Measurements from ENCODE around the gene DGKB. TPM values are rescaled to one million over a fixed set of nuclear protein-coding genes. Genes with fewer than 3 reads are reported as not detected.
A peak's percentile ranks its signal among the peaks of the same experiment; 100 is the strongest.

The DGKB gene
- total RNA-seq, 4 donors from 2014 or later, result 0.40 to 3.8 (median 0.82) TPM; not detected in 1

GRCh38 chr7:14697684-14698083 is 204.9 kb downstream of the DGKB start:
- no peaks in the 10 kb centered on the region for H3K27me3 ChIP-seq
- DNase-seq, result no peak
- no peaks in the 10 kb centered on the region for H3K9me3 ChIP-seq
- H3K4me1 ChIP-seq, result no peaks in the 10 kb centered on the region
- no peak overlapping the region for H3K4me3 ChIP-seq
- no peaks in the 10 kb centered on the region for H3K36me3 ChIP-seq
- intact Hi-C loops (cut with DNase I; ENCODE audit: low total_unique reads) (loop anchor here (10.0 kb wide), 1 partner anchor 1413 kb away; no protein-coding TSS in a partner anchor), in situ Hi-C loops (cut with MboI; ENCODE audit: low pct_ligation_motif_present in 1 of 4, low pct_unique_long_range_greater_than_20kb in 1 of 4, low sequenced_read_pairs in 3 of 4) (loop anchor here in 3 of 4 donors (25.0 kb wide), 1 partner anchor 1410 kb away; no protein-coding TSS in a partner anchor)
- H3K27ac ChIP-seq, result no peak overlapping the region
- TF ChIP-seq POLR2A (IDR thresholded peaks at IDR 0.05), result no peak

DNA sequence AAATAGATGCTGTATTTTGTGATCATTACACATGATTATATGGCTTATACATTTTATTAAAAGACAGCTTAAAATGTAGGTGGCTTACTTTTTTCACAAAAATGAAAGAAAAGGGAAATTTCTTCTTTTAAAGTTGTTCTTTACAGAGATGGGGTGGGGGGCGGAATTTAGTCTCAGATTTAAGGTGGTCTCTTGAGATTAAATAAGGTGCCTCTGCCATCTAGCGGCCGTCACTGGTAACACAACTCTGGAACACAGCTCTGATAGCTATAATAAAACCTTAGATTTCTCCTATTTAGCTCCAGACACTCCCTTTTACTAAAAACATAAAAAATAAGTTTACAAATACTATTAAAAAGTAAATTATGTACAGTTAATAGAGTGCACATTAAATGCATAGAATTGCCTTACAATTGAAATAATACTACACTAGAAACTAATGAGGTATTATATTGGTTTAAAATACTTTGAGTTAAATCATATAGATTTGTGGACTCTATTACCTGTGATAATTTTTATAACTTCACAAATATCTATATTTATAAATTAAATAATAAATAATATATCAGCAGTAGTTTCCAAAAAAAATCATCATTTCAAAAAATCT is 210.9 kb downstream of the DGKB start:
- in situ Hi-C loops (cut with MboI; ENCODE audit: low pct_ligation_motif_present in 1 of 4, low pct_unique_long_range_greater_than_20kb in 1 of 4, low sequenced_read_pairs in 3 of 4), result loop anchor here (5.0 to 25.0 kb wide), 2 partner anchors 1404 to 1409 kb away; no protein-coding TSS in a partner anchor
- whole genome bisulfite sequencing, 2 donors (ENCODE audit: low coverage in 1 of 2), result 0 to 1% methylated on average over 3 of the region's 3 CpGs

GRCh38 chr7:14691034-14691433 is 211.5 kb downstream of the DGKB start:
- intact Hi-C loops (cut with DNase I; ENCODE audit: low total_unique reads), result loop anchor here (10.0 kb wide), 1 partner anchor 1406 kb away; no protein-coding TSS in a partner anchor
- WGBS, 2 donors (ENCODE audit: low coverage in 1 of 2), result 56 to 73% methylated on average over 2 of the region's 2 CpGs

More for the DNA sequence above, 210.9 kb downstream of the DGKB start:
- Histone ChIP-seq H3K4me3 (no peak overlapping the region), H3K4me1 (peaks cover 0 to 4% (median 0%) of the 10 kb centered on the region in 4 donors), H3K27ac (no peak overlapping the region), H3K9me3 (no peaks in the 10 kb centered on the region), H3K36me3 (no peaks in the 10 kb centered on the region), H3K27me3 (no peaks in the 10 kb centered on the region)
- TF ChIP-seq CTCF (IDR thresholded peaks at IDR 0.05) (peak; percentile 70 to 88 (median 83)), POLR2A (IDR thresholded peaks at IDR 0.05) (no peak), EP300 (IDR thresholded peaks at IDR 0.05; ENCODE audit: low read depth) (no peak), POLR2AphosphoS5 (IDR thresholded peaks at IDR 0.05) (no peak)
- intact Hi-C loops (cut with DNase I; ENCODE audit: low total_unique reads), result loop anchor here (10.0 kb wide), 1 partner anchor 1407 kb away; no protein-coding TSS in a partner anchor
- DNase-seq, result peak; percentile 41

DNA sequence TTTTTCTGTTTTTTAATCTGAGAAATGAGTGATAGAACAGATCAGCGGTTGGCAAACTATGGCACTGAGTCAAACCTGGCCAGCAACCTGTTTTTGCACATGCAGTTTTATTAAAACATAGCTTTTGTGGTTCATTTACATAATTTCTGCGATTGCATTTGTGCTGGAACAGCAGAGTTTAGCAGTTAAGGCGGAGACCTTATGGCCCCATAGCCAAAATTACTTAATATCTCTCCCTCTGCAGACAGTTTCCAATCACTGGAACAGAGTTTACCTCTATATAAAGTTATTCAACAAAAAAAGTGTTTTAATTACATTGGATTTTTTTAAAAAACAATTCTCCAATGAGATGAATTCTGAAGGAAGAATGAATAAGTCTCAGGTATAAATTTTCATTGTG is 212.1 kb downstream of the DGKB start:
- Histone ChIP-seq H3K36me3 (no peaks in the 10 kb centered on the region), H3K4me3 (no peak overlapping the region), H3K4me1 (peaks cover 0 to 4% (median 0%) of the 10 kb centered on the region in 4 donors), H3K9me3 (no peaks in the 10 kb centered on the region), H3K27me3 (no peaks in the 10 kb centered on the region), H3K27ac (no peak overlapping the region)
- TF ChIP-seq EP300 (IDR thresholded peaks at IDR 0.05; ENCODE audit: low read depth) (no peak), POLR2AphosphoS5 (IDR thresholded peaks at IDR 0.05) (no peak), CTCF (IDR thresholded peaks at IDR 0.05) (no peak), POLR2A (IDR thresholded peaks at IDR 0.05) (no peak)
- no peak for DNase-seq
- 84 to 94% methylated on average over 3 of the region's 3 CpGs for WGBS, 2 donors (ENCODE audit: low coverage in 1 of 2)
- intact Hi-C loops (cut with DNase I; ENCODE audit: low total_unique reads) (loop anchor here (10.0 kb wide), 1 partner anchor 1406 kb away; no protein-coding TSS in a partner anchor), in situ Hi-C loops (cut with MboI; ENCODE audit: low pct_ligation_motif_present in 1 of 4, low pct_unique_long_range_greater_than_20kb in 1 of 4, low sequenced_read_pairs in 3 of 4) (loop anchor here (5.0 to 25.0 kb wide), 2 partner anchors 1403 to 1408 kb away; no protein-coding TSS in a partner anchor)

More at GRCh38 chr7:14691034-14691433, 211.5 kb downstream of the DGKB start:
- Histone ChIP-seq H3K27ac (no peak overlapping the region), H3K27me3 (no peaks in the 10 kb centered on the region), H3K36me3 (no peaks in the 10 kb centered on the region), H3K9me3 (no peaks in the 10 kb centered on the region), H3K4me1 (peaks cover 0 to 4% (median 0%) of the 10 kb centered on the region in 4 donors), H3K4me3 (no peak overlapping the region)
- no peak for DNase-seq
- in situ Hi-C loops (cut with MboI; ENCODE audit: low pct_ligation_motif_present in 1 of 4, low pct_unique_long_range_greater_than_20kb in 1 of 4, low sequenced_read_pairs in 3 of 4), result loop anchor here (5.0 to 25.0 kb wide), 2 partner anchors 1404 to 1409 kb away; no protein-coding TSS in a partner anchor
- no peak for TF ChIP-seq CTCF (IDR thresholded peaks at IDR 0.05)
- TF ChIP-seq POLR2A (IDR thresholded peaks at IDR 0.05), result no peak
- TF ChIP-seq EP300 (IDR thresholded peaks at IDR 0.05; ENCODE audit: low read depth), result no peak
- TF ChIP-seq POLR2AphosphoS5 (IDR thresholded peaks at IDR 0.05), result no peak
